ENCODE results near the gene DUSP10. TPM values are rescaled to one million over a fixed set of nuclear protein-coding genes. Genes with fewer than 3 reads are reported as not detected.

The DUSP10 gene
- total RNA-seq, 1 donor: 62.2 TPM

- peaks cover 4% of the 10 kb centered on the region for H3K4me1 ChIP-seq (ENCODE audit: insufficient read depth, low read length)
- H3K4me3 ChIP-seq (ENCODE audit: insufficient read depth, low read length): no peak overlapping the region
- H3K27me3 ChIP-seq (ENCODE audit: insufficient read depth, low read length): no peaks in the 10 kb centered on the region
- TF ChIP-seq CTCF (IDR thresholded peaks at IDR 0.05; ENCODE audit: extremely low read depth, low read depth, low read length): no peak
- DNase-seq (ENCODE audit: insufficient read length, low spot score, missing footprints): no peak
- H4K20me1 ChIP-seq (ENCODE audit: insufficient read depth, low read length): no peaks in the 10 kb centered on the region
- no peak overlapping the region for H3K27ac ChIP-seq (ENCODE audit: low read depth, low read length)
- H2AFZ ChIP-seq (ENCODE audit: low read length): no peak overlapping the region
- H3K4me2 ChIP-seq (ENCODE audit: insufficient read depth, low read length): no peak overlapping the region
- H3K9me3 ChIP-seq (ENCODE audit: low read depth, low read length): peaks cover 4% of the 10 kb centered on the region
- H3K79me2 ChIP-seq (ENCODE audit: insufficient read depth, low read length): no peaks in the 10 kb centered on the region
- H3K36me3 ChIP-seq (ENCODE audit: insufficient read depth, low read length): no peaks in the 10 kb centered on the region
These were observed 52.8 kb downstream of the DUSP10 start for GRCh38 chr1:221689138-221689537.

- Histone ChIP-seq H3K27me3 (ENCODE audit: insufficient read depth, low read length) (no peaks in the 10 kb centered on the region), H3K36me3 (ENCODE audit: insufficient read depth, low read length) (no peaks in the 10 kb centered on the region), H3K4me3 (ENCODE audit: insufficient read depth, low read length) (no peak overlapping the region), H3K4me1 (ENCODE audit: insufficient read depth, low read length) (peaks cover 4% of the 10 kb centered on the region), H2AFZ (ENCODE audit: low read length) (no peak overlapping the region), H4K20me1 (ENCODE audit: insufficient read depth, low read length) (no peaks in the 10 kb centered on the region), H3K27ac (ENCODE audit: low read depth, low read length) (no peak overlapping the region), H3K4me2 (ENCODE audit: insufficient read depth, low read length) (no peak overlapping the region), H3K9me3 (ENCODE audit: low read depth, low read length) (peaks cover 2% of the 10 kb centered on the region), H3K79me2 (ENCODE audit: insufficient read depth, low read length) (no peaks in the 10 kb centered on the region)
- no peak for DNase-seq (ENCODE audit: insufficient read length, low spot score, missing footprints)
- no peak for TF ChIP-seq CTCF (IDR thresholded peaks at IDR 0.05; ENCODE audit: extremely low read depth, low read depth, low read length)
These were observed 53.4 kb downstream of the DUSP10 start for GRCh38 chr1:221688488-221688843.

GRCh38 chr1:221687836-221688487 lies 53.9 kb downstream of the DUSP10 start:
- peaks cover 3% of the 10 kb centered on the region for H3K4me1 ChIP-seq (ENCODE audit: insufficient read depth, low read length)
- no peak for DNase-seq (ENCODE audit: insufficient read length, low spot score, missing footprints)
- no peaks in the 10 kb centered on the region for H4K20me1 ChIP-seq (ENCODE audit: insufficient read depth, low read length)
- H3K9me3 ChIP-seq (ENCODE audit: low read depth, low read length): no peaks in the 10 kb centered on the region
- H3K36me3 ChIP-seq (ENCODE audit: insufficient read depth, low read length): no peaks in the 10 kb centered on the region
- H3K4me3 ChIP-seq (ENCODE audit: insufficient read depth, low read length): no peak overlapping the region
- TF ChIP-seq CTCF (IDR thresholded peaks at IDR 0.05; ENCODE audit: extremely low read depth, low read depth, low read length): no peak
- H3K27me3 ChIP-seq (ENCODE audit: insufficient read depth, low read length): no peaks in the 10 kb centered on the region
- no peak overlapping the region for H3K27ac ChIP-seq (ENCODE audit: low read depth, low read length)
- no peaks in the 10 kb centered on the region for H3K79me2 ChIP-seq (ENCODE audit: insufficient read depth, low read length)
- no peak overlapping the region for H2AFZ ChIP-seq (ENCODE audit: low read length)
- no peak overlapping the region for H3K4me2 ChIP-seq (ENCODE audit: insufficient read depth, low read length)

- Histone ChIP-seq H2AFZ (ENCODE audit: low read length) (no peak overlapping the region), H3K9me3 (ENCODE audit: low read depth, low read length) (no peaks in the 10 kb centered on the region), H3K36me3 (ENCODE audit: insufficient read depth, low read length) (no peaks in the 10 kb centered on the region), H3K4me3 (ENCODE audit: insufficient read depth, low read length) (no peak overlapping the region), H3K27me3 (ENCODE audit: insufficient read depth, low read length) (no peaks in the 10 kb centered on the region), H3K27ac (ENCODE audit: low read depth, low read length) (no peak overlapping the region), H3K4me1 (ENCODE audit: insufficient read depth, low read length) (no peaks in the 10 kb centered on the region), H4K20me1 (ENCODE audit: insufficient read depth, low read length) (no peaks in the 10 kb centered on the region), H3K79me2 (ENCODE audit: insufficient read depth, low read length) (no peaks in the 10 kb centered on the region), H3K4me2 (ENCODE audit: insufficient read depth, low read length) (no peak overlapping the region)
- peak; percentile 53 for DNase-seq (ENCODE audit: insufficient read length, low spot score, missing footprints)
- no peak for TF ChIP-seq CTCF (IDR thresholded peaks at IDR 0.05; ENCODE audit: extremely low read depth, low read depth, low read length)
These were observed 58.2 kb downstream of the DUSP10 start for GRCh38 chr1:221683681-221684080.

Data from osteoblast (primary cell).